ENCODE data around the gene ATP4A.

The ATP4A gene

DNA sequence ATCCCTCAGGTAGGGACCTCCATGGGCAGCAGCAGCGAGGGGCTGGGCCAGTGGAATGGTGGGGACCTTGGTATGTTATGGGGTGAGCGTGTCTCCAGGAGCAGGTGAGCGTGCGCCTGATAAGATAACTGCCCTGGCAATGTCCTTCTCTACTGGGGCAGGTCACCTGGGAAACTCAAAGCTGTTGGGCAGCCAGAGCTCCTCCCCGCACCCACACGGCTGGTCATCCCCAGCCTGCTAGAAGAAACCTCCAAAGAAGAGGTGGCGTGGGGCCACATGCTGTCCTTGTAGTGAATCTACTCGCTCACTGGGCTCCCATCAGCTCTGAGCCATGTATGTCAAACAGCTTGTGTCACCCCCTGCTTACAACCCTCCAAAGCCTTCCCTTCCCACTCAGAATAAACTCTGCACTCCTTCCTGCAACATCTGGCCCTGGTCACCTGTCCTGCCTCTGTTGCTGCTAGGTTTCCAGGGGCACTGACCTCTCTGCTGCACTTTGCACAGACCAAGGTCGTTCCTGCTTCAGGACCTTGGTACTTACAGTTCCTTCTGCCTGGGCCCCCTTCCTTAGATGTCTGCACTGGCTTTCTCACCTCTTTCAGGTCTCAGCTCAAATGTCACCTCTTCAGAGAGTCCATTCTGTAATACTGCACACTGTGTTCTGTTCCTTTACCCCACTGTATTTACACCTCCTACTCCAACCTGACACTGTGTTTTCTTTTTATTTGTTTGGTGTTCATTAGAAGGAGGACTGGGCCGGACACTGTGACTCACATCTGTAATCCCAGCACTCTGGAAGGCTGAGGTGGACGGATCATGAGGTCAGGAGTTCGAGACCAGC is 1.8 kb upstream of the ATP4A start:
- DNase-seq (ENCODE audit: low read depth) = no peak

GRCh38 chr19:35562776-35563175 is 682 bp downstream of the ATP4A start:
- no peak for DNase-seq (ENCODE audit: low read depth)

DNA sequence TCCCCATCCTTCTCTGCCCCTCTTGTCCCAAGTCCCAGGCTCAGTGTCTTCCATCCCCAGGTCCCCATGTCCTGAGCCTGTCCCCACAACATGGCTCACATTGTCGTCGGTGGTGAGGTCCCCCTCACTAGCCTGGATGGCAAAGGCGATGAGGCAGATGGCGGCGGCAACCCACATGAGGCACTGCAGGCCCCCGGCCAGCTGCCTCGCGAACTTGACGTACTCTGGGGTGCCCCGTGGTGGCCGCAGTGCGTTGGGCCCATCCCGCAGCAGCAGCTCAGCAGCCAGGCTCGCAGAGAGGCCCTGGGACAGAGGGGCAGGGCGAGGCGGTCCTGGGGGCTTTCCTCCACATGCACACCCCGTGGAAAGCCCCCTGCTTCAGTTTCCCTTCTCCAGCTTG is 1.1 kb downstream of the ATP4A start:
- no peak for DNase-seq (ENCODE audit: low read depth)

- DNase-seq (ENCODE audit: low read depth) = no peak
These were observed 2.0 kb downstream of the ATP4A start for GRCh38 chr19:35561436-35561835.

DNA sequence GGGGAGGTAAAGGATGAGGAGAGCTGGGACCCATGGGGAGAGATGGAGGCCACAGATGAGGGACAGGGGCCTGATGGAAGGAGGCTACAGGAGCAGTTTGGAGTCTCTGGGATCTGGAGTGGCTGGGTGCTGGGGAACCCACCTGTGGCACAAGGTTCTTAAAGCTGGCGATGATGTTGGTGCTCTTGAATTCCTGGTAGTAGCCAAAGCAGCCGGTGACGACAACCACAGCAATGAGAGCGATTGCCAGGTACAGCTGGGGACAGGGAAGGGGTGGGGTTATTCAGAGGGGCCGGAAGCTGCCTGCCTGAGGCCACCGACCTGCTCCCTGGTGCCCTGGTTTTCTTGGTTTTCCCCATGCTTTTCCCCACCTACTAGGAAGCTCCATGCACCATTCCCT is 2.8 kb downstream of the ATP4A start:
- DNase-seq (ENCODE audit: low read depth) = no peak

DNA sequence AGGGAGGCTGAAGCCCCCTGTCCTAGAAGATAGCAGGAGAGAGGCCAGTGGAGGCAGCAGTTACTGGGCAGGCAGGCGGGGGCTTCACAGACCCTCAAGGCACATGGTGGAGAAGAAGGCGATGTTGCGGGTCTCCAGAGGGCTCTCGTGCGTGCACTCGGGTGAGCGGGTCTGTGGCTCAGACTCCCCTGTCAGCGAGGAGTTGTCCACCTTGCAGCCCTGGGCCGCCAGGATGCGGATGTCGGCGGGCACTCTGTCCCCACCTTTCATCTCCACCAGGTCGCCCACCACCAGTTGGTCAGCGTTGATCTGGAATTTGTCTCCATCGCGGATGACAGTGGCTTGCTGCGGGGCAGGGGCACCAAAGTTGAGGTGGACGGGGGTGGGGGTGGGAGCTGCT is 3.2 kb downstream of the ATP4A start:
- DNase-seq (ENCODE audit: low read depth) = no peak

GRCh38 chr19:35559781-35560180 is 3.7 kb downstream of the ATP4A start:
- no peak for DNase-seq (ENCODE audit: low read depth)

DNA sequence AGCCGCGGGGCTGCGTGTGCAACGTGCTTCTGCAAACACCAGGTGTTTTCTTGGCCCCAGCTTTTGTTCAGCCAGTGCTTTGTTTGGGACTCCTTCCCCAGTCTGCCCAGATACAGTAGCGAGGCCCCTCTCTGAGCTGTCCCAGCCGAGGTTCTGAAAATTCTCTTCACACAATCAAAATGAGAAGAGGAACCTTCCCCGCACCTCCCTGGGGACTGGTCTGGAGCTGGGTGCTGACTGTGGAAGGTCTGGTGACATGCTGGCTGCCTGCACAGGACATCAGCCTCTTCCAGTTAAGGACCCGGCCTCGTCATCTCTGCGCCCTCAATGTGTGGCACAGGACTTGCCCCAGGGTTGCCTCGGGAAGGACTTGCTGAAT is 4.2 kb downstream of the ATP4A start:
- no peak for DNase-seq (ENCODE audit: low read depth)

DNA sequence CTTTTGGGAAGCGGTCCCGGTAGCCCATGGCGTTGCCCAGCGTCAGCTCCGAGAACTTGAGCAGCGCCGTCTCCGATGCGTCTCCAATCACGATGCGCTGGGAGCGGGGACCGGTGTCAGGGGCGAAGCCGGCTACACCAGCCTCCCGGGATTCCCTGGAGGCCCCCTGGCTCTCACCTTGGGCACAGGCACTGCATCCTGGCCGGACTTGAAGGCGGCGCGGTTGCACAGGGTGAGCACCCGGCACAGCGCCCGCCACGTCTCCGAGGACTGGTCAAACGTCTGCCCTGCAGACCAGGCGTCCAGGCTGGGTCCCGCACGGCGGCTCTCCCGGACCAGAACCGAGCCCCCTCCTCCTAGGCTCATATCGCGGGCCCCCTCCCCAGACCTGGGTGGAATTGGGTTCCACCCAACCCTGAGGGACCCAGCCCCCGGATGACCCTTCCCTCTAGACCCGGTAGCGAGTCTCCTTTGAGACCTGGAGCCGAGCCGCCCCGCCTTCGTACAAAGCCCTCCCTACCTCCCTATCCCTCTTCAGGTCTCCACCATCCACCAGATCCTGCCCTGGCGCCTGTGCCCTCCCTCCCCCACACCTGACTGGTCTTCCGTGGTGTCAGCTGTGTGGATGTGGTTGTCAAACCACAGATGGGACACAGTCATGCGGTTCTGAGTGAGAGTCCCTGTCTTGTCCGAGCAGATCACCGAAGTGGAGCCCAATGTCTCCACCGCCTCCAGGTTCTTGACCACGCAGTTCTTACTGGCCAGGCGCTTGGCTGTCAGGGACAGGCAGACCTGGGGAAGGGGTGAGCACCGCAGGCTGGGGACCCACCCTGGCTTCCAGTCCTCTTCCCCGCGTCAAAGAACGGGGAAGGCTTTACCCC is 4.8 kb downstream of the ATP4A start:
- no peak for DNase-seq (ENCODE audit: low read depth)

DNA sequence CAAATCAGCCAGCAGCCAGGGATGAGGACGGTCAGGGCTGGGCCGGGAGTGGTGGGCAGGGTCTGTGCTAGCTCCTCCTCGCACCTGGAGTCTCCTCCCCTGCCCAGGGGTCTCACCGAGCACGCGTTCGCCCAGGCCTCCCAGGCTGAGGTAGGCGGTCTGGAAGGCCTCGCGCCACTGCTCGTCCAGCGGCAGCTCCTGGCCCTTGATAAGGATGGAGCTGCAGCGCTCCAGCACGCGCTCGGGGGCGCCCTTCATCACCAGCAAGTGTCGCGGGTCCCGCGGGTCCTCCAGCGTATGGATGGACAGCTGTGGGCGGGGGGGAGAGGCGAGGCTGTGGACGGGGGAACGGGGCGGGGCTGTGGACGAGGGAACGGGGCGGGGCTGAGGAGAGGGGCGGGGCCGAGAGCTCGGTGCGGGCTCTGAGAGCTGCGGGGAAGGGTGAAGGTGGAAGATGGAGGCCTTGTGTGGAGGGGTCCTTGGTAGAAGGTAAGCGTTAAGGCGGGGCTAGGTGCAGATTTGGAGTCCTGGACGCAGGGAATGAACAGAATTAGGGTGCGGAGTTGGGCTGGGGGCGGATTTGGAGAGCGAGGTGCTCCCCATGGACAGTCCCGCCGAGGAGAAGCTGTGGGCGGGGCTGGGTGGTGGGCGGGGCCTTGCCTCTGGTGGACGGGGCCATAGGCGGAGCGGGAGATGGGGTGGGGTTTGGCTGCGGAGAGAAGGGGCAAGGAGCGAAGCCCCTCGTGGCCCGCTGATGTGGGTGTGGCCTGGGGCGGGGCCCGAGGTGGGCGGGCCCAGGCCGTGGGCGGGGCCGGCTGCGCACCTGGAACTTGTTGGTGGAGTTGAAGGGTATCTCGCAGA is 5.7 kb downstream of the ATP4A start:
- DNase-seq (ENCODE audit: low read depth) = peak; percentile 29

DNA sequence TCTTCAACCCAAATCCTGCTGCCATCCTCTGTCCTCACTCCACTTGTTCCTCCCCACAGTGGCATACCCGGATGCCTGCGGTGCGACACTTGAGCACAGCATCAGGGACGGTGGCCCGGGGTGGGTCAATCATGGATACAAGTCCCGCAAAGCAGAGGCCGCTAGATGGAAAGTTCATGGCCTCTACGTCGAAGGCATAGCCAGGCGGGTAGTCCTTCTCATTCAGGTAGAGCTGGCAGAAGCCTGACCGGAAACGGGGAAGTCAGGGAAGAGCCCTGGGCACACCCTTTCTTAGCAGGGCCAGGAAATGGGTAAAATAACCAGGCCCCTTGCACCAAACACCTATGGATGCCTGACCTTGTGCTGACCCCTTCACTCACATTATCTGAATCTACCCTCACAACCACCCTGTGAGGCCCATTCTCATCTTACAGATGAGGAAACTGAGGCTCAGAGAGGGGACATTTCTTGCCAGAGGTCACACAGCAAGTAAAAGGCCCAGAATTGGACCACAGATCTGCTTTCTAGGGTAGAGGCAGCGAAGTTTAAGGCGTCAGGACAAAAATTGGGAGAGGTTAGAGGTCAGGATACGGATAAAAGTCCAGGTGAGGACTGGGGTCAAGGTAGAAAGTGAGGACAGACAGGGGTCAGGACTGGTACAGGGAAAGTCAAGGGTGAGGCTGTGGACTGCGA is 6.5 kb downstream of the ATP4A start:
- DNase-seq (ENCODE audit: low read depth) = no peak

DNA sequence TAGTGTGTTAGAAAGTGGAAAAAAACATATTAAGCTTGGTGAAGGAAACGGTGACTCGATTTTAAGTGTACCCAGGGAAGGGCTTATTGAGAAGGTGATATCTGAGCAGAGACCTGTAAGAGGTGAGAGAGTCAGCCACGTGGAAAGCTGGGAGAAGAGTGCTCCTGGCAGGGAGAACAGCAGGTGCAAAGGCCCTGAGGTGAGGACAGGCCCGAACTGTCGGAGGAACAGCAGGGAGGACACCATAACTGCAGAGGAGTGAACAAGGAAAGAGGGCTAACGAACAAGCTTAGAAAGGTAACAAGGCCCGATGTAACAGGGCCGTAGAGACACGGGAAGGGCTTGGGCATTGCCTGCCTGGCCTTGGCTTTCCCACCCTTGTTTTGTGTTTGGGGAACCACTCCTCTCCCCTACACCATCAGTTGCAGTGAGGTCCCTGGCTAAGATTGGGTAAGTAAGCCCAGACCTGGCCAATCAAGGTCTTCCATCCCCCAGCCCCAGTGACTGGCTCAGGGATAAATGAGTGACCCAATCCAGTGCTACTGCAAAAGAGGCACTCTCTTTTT is 7.3 kb downstream of the ATP4A start:
- DNase-seq (ENCODE audit: low read depth) = no peak

DNA sequence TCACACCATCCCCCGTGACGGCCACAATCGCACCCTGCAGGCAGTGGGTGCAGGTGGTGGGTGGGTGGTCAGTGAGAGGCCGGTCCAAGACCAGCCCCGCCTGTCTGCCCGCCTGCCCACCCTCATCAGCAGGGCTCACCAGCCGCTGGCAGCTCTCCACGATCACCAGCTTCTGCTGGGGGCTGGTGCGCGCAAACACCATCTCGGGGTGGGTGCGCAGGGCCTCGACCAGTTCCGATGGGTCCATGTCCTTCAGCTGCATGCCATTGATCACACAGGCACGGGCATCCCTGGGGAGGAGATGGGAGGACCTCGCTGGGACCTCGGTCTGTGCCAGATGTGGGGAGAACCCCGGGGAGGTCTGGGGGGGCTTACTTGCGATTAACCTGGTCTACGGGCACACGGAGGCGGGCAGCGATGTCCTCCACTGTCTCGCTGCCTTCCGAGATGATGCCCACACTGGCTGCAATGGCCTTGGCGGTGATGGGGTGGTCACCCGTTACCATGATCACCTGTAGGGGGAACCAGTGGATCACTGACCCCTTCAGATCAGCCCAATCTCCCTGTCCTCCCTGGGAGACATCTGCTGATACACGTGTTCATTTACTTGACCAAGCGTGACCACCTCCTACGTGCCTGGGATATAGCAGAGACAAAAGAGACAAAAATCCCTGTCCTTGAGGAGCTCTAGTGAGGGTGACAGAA is 8.0 kb downstream of the ATP4A start:
- no peak for DNase-seq (ENCODE audit: low read depth)

DNA sequence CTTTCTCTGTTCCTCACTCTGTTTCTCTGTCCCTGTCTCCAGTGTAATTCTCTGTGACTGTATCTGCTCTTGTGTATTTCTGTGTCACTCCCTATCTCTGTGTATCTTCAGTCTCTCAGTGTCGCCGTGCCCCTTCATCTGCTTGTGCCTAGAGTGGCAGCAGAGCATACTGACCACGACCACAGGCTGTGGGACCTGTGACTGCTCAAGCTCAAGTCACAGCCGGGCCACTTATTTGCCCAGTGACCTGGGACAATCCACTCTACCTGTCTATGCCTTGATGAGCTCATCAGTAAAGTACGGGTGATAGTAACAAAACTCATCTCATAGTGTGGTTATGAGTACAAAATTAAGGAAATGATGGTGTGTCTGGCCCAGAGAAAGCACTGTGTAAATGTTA is 9.4 kb downstream of the ATP4A start:
- DNase-seq (ENCODE audit: low read depth) = no peak

DNA sequence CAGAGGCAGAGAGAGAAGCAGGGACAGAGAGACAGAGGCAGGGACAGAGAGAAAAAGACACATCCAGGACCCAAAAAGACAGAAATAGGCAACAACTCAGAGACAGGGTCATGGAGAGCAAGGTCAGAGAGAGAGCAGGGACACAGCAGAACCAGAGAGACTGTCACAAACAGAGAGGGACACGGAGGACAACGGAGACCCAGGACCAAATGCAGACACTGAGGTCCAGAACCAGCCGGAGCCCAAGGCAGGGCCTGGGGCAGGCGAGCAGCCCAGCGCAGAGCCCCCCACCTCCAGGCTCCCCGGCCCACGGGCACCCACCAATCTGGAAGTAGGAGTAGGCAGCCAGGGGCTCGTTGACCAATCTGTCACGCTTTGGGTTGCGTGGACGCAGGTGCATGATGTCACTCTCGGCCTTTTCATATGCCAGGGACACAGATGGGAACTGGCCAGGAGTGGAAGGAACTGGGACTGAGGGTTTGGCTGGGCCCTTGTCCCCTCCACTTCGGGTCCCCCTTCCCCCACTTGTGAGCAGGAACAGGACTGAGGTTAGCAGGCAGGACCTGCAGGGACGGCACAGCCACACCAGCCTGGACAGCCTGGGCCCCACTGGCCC is 10.0 kb downstream of the ATP4A start:
- DNase-seq (ENCODE audit: low read depth) = no peak

DNA sequence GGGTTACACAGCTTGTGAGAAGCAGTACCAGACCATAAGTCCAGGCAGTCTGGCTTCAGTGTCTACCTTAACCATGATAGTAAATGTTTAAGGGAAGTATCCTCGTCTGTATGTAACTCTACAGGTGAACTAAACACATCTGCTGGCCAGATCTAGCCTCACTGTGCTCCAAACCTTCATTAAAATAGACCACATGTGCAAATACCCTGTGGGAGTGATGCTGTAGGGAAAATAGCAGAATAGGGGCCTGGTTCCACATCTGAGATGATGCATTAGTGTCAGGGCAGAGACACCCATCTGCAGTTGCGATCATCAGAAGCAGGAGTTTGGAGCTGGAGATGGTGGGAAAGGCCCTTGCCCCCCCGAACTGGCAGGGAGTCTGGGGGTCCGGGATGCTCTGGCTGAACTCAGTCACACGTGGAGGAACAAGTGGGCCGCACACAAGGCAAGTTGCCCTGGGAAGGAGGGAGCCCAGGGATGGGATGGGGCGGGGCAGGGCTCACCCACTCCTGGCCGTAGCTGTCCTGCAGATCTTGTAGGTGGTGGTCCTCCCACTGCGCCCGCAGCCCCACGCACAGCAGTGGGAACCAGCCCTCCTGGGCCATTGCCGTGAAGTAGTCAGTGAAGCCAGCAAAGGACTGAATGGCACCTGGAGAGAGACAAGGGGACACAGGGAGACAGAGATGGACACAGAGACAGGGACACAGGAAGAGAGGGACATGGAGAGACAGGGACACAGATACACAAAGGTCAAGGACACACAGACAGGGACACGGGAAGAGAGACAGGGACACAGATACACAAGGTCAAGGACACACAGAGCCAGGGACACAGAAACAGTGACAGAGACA is 10.7 kb downstream of the ATP4A start:
- DNase-seq (ENCODE audit: low read depth) = no peak

DNA sequence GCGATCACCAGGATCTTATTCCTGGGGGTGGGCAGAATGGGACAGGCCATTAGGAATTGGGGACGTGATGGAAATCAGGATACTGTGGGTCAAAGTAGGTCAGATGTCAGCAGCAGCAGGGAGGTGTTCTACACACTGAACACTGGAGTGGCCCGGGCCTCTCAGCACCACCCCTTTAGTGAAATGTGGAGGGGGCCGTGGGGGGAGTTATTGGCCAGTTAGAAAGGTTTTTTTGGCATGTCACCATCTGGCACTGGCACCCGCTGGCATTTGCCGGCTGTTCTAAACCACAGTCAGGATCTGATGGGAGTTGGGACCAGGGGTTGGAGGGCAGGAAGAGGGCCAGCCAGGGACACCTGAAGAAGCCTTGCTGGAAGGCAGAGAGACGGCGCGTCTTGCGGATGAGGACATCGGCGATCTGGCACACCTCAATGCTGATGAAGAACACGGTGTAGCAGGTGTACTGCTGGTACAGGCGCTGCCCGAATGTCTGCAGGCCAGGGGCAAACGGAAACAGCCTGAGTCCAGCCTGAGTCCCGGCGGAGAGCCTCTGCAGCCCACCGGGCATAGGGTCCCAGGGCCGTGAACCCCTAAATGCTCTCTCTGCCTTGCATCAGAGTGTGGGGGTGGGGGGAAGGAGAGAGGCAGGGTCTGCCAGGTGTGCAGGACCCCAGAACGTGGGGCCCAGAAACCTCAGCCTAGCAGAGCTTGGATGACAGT is 12.2 kb downstream of the ATP4A start:
- no peak for DNase-seq (ENCODE audit: low read depth)

GRCh38 chr19:35549879-35550523 is 13.5 kb downstream of the ATP4A start:
- no peak for DNase-seq (ENCODE audit: low read depth)
